IMR-90 (cell line): ENCODE measurements around the gene SMARCA2. TPM values are rescaled to one million over a fixed set of nuclear protein-coding genes. Genes with fewer than 3 reads are reported as not detected.

Experiments
- ATAC-seq: fragments of 200-7000 bp; cut with Tn5 transposase; 2 replicates; pipeline ENCODE4 v1.9.1; 2020; ENCODE audit warnings: low read depth, mild to moderate bottlenecking, moderate library complexity
- BruUV-seq: library from RNA; stranded (reverse); fragments of 400-500 nt; replicated peaks from 2 replicates; lab custom pipeline; 2021; lab: Mats Ljungman, UMichigan
- CTCF ChIA-PET: fragments of 300-600 bp; formaldehyde crosslinking; extraction: SDS; loops from one replicate; lab custom pipeline; 2021; ENCODE audit warnings: antibody characterized with exemption; lab: Yijun Ruan, JAX
- POLR2A ChIA-PET: fragments of 300-600 bp; sonication (Branson Sonifier 250); formaldehyde crosslinking; loops from one replicate; lab custom pipeline; 2022; ENCODE audit warnings: antibody characterized with exemption; ENCODE audit not compliant: unreplicated experiment; lab: Charles Lee
- DNase-seq: peaks from one replicate; pipeline ENCODE4 v3.0.0; 2013
- H2AFZ ChIP-seq: replicated peaks from 2 replicates; pipeline ENCODE3; 2013; ENCODE audit warnings: low read length, mild to moderate bottlenecking; ENCODE audit not compliant: poor library complexity
- H2AK5ac ChIP-seq: 2 replicates; pipeline ENCODE4 v1.6.1; 2013; ENCODE audit warnings: low read depth, low read length, inconsistent platforms
- H2AK9ac ChIP-seq: replicated peaks from 2 replicates; pipeline ENCODE3; 2013; ENCODE audit warnings: mild to moderate bottlenecking, low read depth, low read length, moderate library complexity; ENCODE audit not compliant: poor library complexity
- H2BK120ac ChIP-seq: 2 replicates; pipeline ENCODE4 v1.6.1; 2013; ENCODE audit warnings: low read depth, low read length, inconsistent platforms
- H2BK15ac ChIP-seq: 3 replicates; pipeline ENCODE4 v1.6.1; 2013; ENCODE audit warnings: low read depth, low read length, inconsistent platforms
- H2BK20ac ChIP-seq: 2 replicates; pipeline ENCODE4 v1.6.1; 2013; ENCODE audit warnings: low read depth, mild to moderate bottlenecking, inconsistent platforms, low read length, moderate library complexity
- H2BK5ac ChIP-seq: 2 replicates; pipeline ENCODE4 v1.6.1; 2013; ENCODE audit warnings: mild to moderate bottlenecking, low read depth, low read length, inconsistent platforms; ENCODE audit not compliant: poor library complexity, severe bottlenecking
- H3K14ac ChIP-seq: replicated peaks from 2 replicates; pipeline ENCODE4 v1.6.1; 2013; ENCODE audit warnings: low read depth, low read length, inconsistent platforms
- H3K18ac ChIP-seq: 2 replicates; pipeline ENCODE4 v1.6.1; 2013; ENCODE audit warnings: low read depth, low read length, control low read depth
- H3K23ac ChIP-seq: 2 replicates; pipeline ENCODE4 v1.6.1; 2013; ENCODE audit warnings: low read depth, low read length, inconsistent platforms
- H3K27ac ChIP-seq: 2 replicates; pipeline ENCODE4 v1.5.1; 2013; ENCODE audit warnings: mild to moderate bottlenecking, control low read depth, low read length; ENCODE audit not compliant: insufficient read depth
- H3K27me3 ChIP-seq: 2 replicates; pipeline ENCODE4 v1.6.1; 2013; ENCODE audit warnings: low read length; ENCODE audit not compliant: control insufficient read depth, insufficient read depth
- H3K36me3 ChIP-seq: 2 replicates; pipeline ENCODE4 v1.6.1; 2013; ENCODE audit warnings: low read length, mixed read lengths; ENCODE audit not compliant: control insufficient read depth, insufficient read depth
- H3K4ac ChIP-seq: 2 replicates; pipeline ENCODE4 v1.6.1; 2013; ENCODE audit warnings: low read depth, low read length, inconsistent platforms
- H3K4me1 ChIP-seq: 2 replicates; pipeline ENCODE4 v1.6.1; 2013; ENCODE audit warnings: low read length, mixed read lengths; ENCODE audit not compliant: control insufficient read depth, insufficient read depth
- H3K4me2 ChIP-seq: 2 replicates; pipeline ENCODE4 v1.6.1; 2013; ENCODE audit warnings: low read depth, mild to moderate bottlenecking, control low read depth, low read length, moderate library complexity
- H3K4me3 ChIP-seq: 2 replicates; pipeline ENCODE4 v1.5.1; 2013; ENCODE audit warnings: low read depth, mild to moderate bottlenecking, control low read depth, low read length, moderate library complexity; ENCODE audit not compliant: insufficient read depth
- H3K56ac ChIP-seq: 2 replicates; pipeline ENCODE4 v1.6.1; 2013; ENCODE audit warnings: low read length, inconsistent platforms; ENCODE audit not compliant: insufficient read depth; ENCODE audit errors: extremely low read depth
- H3K79me1 ChIP-seq, 2 experiments: 2 replicates each; pipeline ENCODE4 v1.6.1; 2013; ENCODE audit warnings: low read length in 2 of 2, inconsistent platforms in 1 of 2, low read depth in 1 of 2
- H3K9ac ChIP-seq: 2 replicates; pipeline ENCODE4 v1.6.1; 2013; ENCODE audit warnings: low read depth, low read length, control low read depth
- H3K9me1 ChIP-seq: 2 replicates; pipeline ENCODE4 v1.6.1; 2013; ENCODE audit warnings: low read length, inconsistent platforms; ENCODE audit not compliant: insufficient read depth
- H3K9me3 ChIP-seq: 2 replicates; pipeline ENCODE4 v1.6.1; 2013; ENCODE audit warnings: low read length; ENCODE audit not compliant: control insufficient read depth, insufficient read depth
- H4K20me1 ChIP-seq: 2 replicates; pipeline ENCODE4 v1.6.1; 2013; ENCODE audit warnings: low read length, inconsistent platforms; ENCODE audit not compliant: insufficient read depth
- H4K5ac ChIP-seq: 2 replicates; pipeline ENCODE4 v1.6.1; 2013; ENCODE audit warnings: mild to moderate bottlenecking, low read depth, low read length, control low read depth
- H4K8ac ChIP-seq, 2 experiments: 2 replicates each; pipeline ENCODE4 v1.6.1; 2013; ENCODE audit warnings: low read depth in 2 of 2, low read length in 2 of 2, control low read depth in 1 of 2, inconsistent platforms in 1 of 2
- H4K91ac ChIP-seq: 2 replicates; pipeline ENCODE4 v1.6.1; 2013; ENCODE audit warnings: low read depth, low read length, inconsistent platforms; ENCODE audit not compliant: insufficient read depth
- BHLHE40 ChIP-seq: fragments of 150-350 bp; IDR thresholded peaks from 2 replicates; pipeline ENCODE4 v1.6.1; 2016; ENCODE audit warnings: mild to moderate bottlenecking, low read depth, low read length
- CEBPB ChIP-seq: IDR thresholded peaks from 2 replicates; pipeline ENCODE4 v1.6.1; 2012; ENCODE audit warnings: low read depth, low read length, improper control_type of control experiment
- MAZ ChIP-seq: IDR thresholded peaks from 2 replicates; pipeline ENCODE4 v1.6.1; 2012; ENCODE audit warnings: low read depth, mild to moderate bottlenecking, low read length, improper control_type of control experiment, moderate library complexity, borderline replicate concordance
- NFE2L2 ChIP-seq: fragments of 150-350 bp; IDR thresholded peaks from 2 replicates; pipeline ENCODE4 v1.6.1; 2016; ENCODE audit warnings: low read depth, mild to moderate bottlenecking, low read length
- POLR2A ChIP-seq: IDR thresholded peaks from 2 replicates; pipeline ENCODE4 v1.6.1; 2012; ENCODE audit warnings: mild to moderate bottlenecking, low read depth, low read length
- RAD21 ChIP-seq: IDR thresholded peaks from 2 replicates; pipeline ENCODE4 v1.6.1; 2012; ENCODE audit warnings: low read length, improper control_type of control experiment
- SMC3 ChIP-seq: fragments of 150-350 bp; IDR thresholded peaks from 2 replicates; pipeline ENCODE4 v1.6.1; 2016; ENCODE audit warnings: low read depth, mild to moderate bottlenecking, antibody characterized with exemption, low read length, moderate library complexity
- WGBS, 2 experiments: methylation state at CpG; one replicate each; pipeline versions ENCODE4 v1.1.5 to v1.1.7; 2013; ENCODE audit warnings: missing lambda C conversion rate in 2 of 2; ENCODE audit not compliant: insufficient read length in 1 of 2; ENCODE audit errors: extremely low coverage in 2 of 2; 5-methylcytosine and 5-hydroxymethylcytosine counted together
- dilution Hi-C: fragments of 300-500 bp; cut with HindIII; formaldehyde crosslinking; loops from one replicate; pipeline ENCODE4 v1.14.3; 2018; ENCODE audit warnings: low sequenced_read_pairs; ENCODE audit not compliant: unreplicated experiment
- in situ Hi-C: fragments of 300-500 bp; cut with MboI; formaldehyde crosslinking; loops from 3 replicates; pipeline ENCODE4 v1.14.3; 2019; ENCODE audit warnings: low sequenced_read_pairs, inconsistent platforms, mixed read lengths
- intact Hi-C: fragments of 100-400 bp; cut with micrococcal nuclease; formaldehyde crosslinking; loops from 2 replicates; pipeline ENCODE4 v1.10.0; 2022
- polyA plus RNA-seq, 3 experiments: library from polyadenylated mRNA; depleted of rRNA; stranded (reverse); fragments of >200 nt; gene quantifications; 2 replicates each; pipeline ENCODE4 v1.2.3, GENCODE V29; 2012; ENCODE audit warnings: low replicate concordance in 1 of 3
- total RNA-seq: library from RNA; depleted of rRNA; stranded (reverse); fragments of >200 nt; gene quantifications from 2 replicates; pipeline ENCODE4 v1.2.3, GENCODE V29; 2012
- TF ChIP-seq, protein P1 (sequence below): conservative IDR thresholded peaks from 2 replicates; pipeline ENCODE4 v1.5.1; 2012; ENCODE audit warnings: mild to moderate bottlenecking, low read depth, low read length, improper control_type of control experiment
- TF ChIP-seq, protein P2 (sequence below): fragments of 150-350 bp; IDR thresholded peaks from 2 replicates; pipeline ENCODE4 v1.6.1; 2016; ENCODE audit warnings: low read depth, mild to moderate bottlenecking, low read length, moderate library complexity, borderline replicate concordance

Gene SMARCA2
- total and polyA plus RNA-seq, 2 of the 4 experiments (the other 2 are of a cell fraction): 25.3 to 26.7 TPM

DNA sequence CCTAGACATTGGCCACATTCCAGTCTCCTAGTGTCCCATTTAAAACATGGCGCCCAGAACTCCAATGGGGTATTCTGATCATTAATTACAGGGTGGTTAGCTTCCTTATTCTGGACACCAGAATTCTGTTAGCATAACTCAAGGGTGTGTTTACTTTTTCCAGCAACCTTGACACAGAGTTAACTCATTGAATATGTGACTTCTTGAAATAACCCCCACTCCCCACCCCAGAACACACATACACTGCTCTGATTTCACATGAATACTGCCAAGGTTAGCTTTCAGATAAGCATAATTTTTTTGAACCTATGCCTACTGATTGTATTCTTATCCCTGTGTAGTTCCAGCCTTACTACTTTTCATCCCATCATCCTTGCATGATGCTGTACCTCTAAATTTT is 151.1 kb downstream of the SMARCA2 start:
- Histone ChIP-seq H3K23ac (no peak overlapping the region), H3K79me1 (peaks cover 0 to 4% of the 10 kb centered on the region in 2 experiments; a peak in 1 of 4 replicates), H3K9me1 (peaks cover 2% of the 10 kb centered on the region), H3K9me3 (no peaks in the 10 kb centered on the region), H3K27me3 (no peaks in the 10 kb centered on the region), H2BK15ac (no peak overlapping the region), H3K4me1 (no peaks in the 10 kb centered on the region), H3K14ac (no peak overlapping the region), H3K4me2 (no peak overlapping the region), H2AK5ac (no peak overlapping the region), H2BK120ac (no peak overlapping the region), H3K36me3 (peaks cover 8% of the 10 kb centered on the region; the same call in 1 of the 2 replicates), H4K20me1 (no peaks in the 10 kb centered on the region), H3K4me3 (no peak overlapping the region), H3K9ac (no peak overlapping the region), H2BK5ac (no peak overlapping the region), H2AFZ (no peak overlapping the region), H2BK20ac (no peak overlapping the region), H3K4ac (no peak overlapping the region), H3K56ac (no peak overlapping the region), H3K27ac (no peak overlapping the region), H4K8ac (no peak overlapping the region), H3K18ac (no peak overlapping the region), H4K91ac (no peak overlapping the region), H2AK9ac (no peak overlapping the region), H4K5ac (no peak overlapping the region)
- TF ChIP-seq, protein P1, sequence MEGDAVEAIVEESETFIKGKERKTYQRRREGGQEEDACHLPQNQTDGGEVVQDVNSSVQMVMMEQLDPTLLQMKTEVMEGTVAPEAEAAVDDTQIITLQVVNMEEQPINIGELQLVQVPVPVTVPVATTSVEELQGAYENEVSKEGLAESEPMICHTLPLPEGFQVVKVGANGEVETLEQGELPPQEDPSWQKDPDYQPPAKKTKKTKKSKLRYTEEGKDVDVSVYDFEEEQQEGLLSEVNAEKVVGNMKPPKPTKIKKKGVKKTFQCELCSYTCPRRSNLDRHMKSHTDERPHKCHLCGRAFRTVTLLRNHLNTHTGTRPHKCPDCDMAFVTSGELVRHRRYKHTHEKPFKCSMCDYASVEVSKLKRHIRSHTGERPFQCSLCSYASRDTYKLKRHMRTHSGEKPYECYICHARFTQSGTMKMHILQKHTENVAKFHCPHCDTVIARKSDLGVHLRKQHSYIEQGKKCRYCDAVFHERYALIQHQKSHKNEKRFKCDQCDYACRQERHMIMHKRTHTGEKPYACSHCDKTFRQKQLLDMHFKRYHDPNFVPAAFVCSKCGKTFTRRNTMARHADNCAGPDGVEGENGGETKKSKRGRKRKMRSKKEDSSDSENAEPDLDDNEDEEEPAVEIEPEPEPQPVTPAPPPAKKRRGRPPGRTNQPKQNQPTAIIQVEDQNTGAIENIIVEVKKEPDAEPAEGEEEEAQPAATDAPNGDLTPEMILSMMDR: no peak
- TF ChIP-seq, protein P2, sequence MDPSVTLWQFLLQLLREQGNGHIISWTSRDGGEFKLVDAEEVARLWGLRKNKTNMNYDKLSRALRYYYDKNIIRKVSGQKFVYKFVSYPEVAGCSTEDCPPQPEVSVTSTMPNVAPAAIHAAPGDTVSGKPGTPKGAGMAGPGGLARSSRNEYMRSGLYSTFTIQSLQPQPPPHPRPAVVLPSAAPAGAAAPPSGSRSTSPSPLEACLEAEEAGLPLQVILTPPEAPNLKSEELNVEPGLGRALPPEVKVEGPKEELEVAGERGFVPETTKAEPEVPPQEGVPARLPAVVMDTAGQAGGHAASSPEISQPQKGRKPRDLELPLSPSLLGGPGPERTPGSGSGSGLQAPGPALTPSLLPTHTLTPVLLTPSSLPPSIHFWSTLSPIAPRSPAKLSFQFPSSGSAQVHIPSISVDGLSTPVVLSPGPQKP: no peak
- no peak for TF ChIP-seq NFE2L2
- TF ChIP-seq RAD21: no peak
- no peak for TF ChIP-seq MAZ
- no peak for TF ChIP-seq BHLHE40
- no peak for TF ChIP-seq POLR2A
- TF ChIP-seq CEBPB: no peak
- no peak for TF ChIP-seq SMC3
- no peak for ATAC-seq
- WGBS, 2 experiments: no CpG with 5 or more reads among the region's 1 CpG
- intact Hi-C loops (loop anchor here (10.0 kb wide), 1 partner anchor 329 kb away; no protein-coding TSS in a partner anchor), in situ Hi-C loops (no loop called here), dilution Hi-C loops (no loop called here)
- ChIA-PET CTCF (no interaction called here), POLR2A (interaction anchor here (0.6 kb wide), 1 partner anchor 1460 kb away, joined by 3 read pairs; no protein-coding TSS in a partner anchor)
- no peak for DNase-seq
- BruUV-seq: no TSS peak
